Activated B cell treated with CpG ODN at 0.5 μM for 24 hours (primary cell): Measurements from ENCODE around the gene UBE2G2. TPM values are rescaled to one million over a fixed set of nuclear protein-coding genes. Genes with fewer than 3 reads are reported as not detected.

Source experiments
- ATAC-seq: fragments of 200-7000 bp; cut with Tn5 transposase; one replicate; pipeline ENCODE4 v1.10.0; 2021; ENCODE audit warnings: low read depth, mild to moderate bottlenecking, moderate library complexity
- CTCF ChIA-PET: fragments of 350-600 bp; sonication (Branson Sonifier 250); formaldehyde crosslinking; loops from one replicate; lab custom pipeline; 2021; ENCODE audit warnings: antibody characterized with exemption; lab: Charles Lee
- POLR2A ChIA-PET: fragments of 350-600 bp; sonication (Branson Sonifier 250); formaldehyde crosslinking; loops from one replicate; lab custom pipeline; 2021; ENCODE audit warnings: antibody characterized with exemption; lab: Charles Lee
- DNase-seq: peaks from one replicate; pipeline ENCODE4 v3.0.0; 2022
- H3K27ac Mint-ChIP-seq: one replicate; pipeline ENCODE4 v1.8.0; 2020; ENCODE audit warnings: mixed read lengths
- H3K27me3 Mint-ChIP-seq: one replicate; pipeline ENCODE4 v1.8.0; 2021; ENCODE audit warnings: mixed read lengths
- H3K36me3 Mint-ChIP-seq: one replicate; pipeline ENCODE4 v1.8.0; 2021; ENCODE audit warnings: low read depth, mixed read lengths
- H3K4me1 Mint-ChIP-seq: one replicate; pipeline ENCODE4 v1.8.0; 2021; ENCODE audit warnings: mixed read lengths
- H3K4me3 Mint-ChIP-seq: one replicate; pipeline ENCODE4 v1.8.0; 2020; ENCODE audit warnings: mild to moderate bottlenecking, mixed read lengths
- H3K9me3 Mint-ChIP-seq: one replicate; pipeline ENCODE4 v1.8.0; 2020; ENCODE audit warnings: mixed read lengths
- CTCF ChIP-seq: fragments of 200-600 bp; IDR thresholded peaks from one replicate; pipeline ENCODE4 v1.8.0; 2022; ENCODE audit warnings: antibody characterized with exemption, mild to moderate bottlenecking
- intact Hi-C: fragments of 100-400 bp; cut with micrococcal nuclease; formaldehyde crosslinking; loops from one replicate; pipeline ENCODE4 v1.15.1; 2024
- total RNA-seq: library from RNA; stranded (reverse); gene quantifications from 2 replicates; pipeline ENCODE4 v1.2.3, GENCODE V29; 2022

UBE2G2 gene
- total RNA-seq, 1 donor from 2014 or later, result 108 TPM

- Mint-ChIP-seq H3K9me3 (no peaks in the 10 kb centered on the region), H3K36me3 (no peaks in the 10 kb centered on the region), H3K27ac (no peak overlapping the region), H3K27me3 (peaks cover 23% of the 10 kb centered on the region), H3K4me1 (no peaks in the 10 kb centered on the region), H3K4me3 (no peak overlapping the region)
- DNase-seq, result no peak
- ATAC-seq, result no peak
- ChIA-PET CTCF (no interaction called here), POLR2A (no interaction called here)
- no peak for TF ChIP-seq CTCF
- intact Hi-C loops, result no loop called here
These were observed 37.3 kb upstream of the UBE2G2 start for GRCh38 chr21:44838951-44839350.

GRCh38 chr21:44838039-44838895 lies 36.6 kb upstream of the UBE2G2 start:
- Mint-ChIP-seq H3K27me3 (peaks cover 23% of the 10 kb centered on the region), H3K36me3 (no peaks in the 10 kb centered on the region), H3K9me3 (no peaks in the 10 kb centered on the region), H3K4me1 (no peaks in the 10 kb centered on the region), H3K27ac (no peak overlapping the region), H3K4me3 (no peak overlapping the region)
- TF ChIP-seq CTCF, result no peak
- CTCF ChIA-PET, result no interaction called here
- POLR2A ChIA-PET, result no interaction called here
- ATAC-seq, result no peak
- no peak for DNase-seq
- intact Hi-C loops, result no loop called here

GRCh38 chr21:44837537-44837936 lies 35.9 kb upstream of the UBE2G2 start:
- intact Hi-C loops, result no loop called here
- DNase-seq, result no peak
- Mint-ChIP-seq H3K27me3 (peaks cover 23% of the 10 kb centered on the region), H3K27ac (no peak overlapping the region), H3K4me3 (no peak overlapping the region), H3K36me3 (no peaks in the 10 kb centered on the region), H3K4me1 (no peaks in the 10 kb centered on the region), H3K9me3 (no peaks in the 10 kb centered on the region)
- ATAC-seq, result no peak
- ChIA-PET POLR2A (no interaction called here), CTCF (no interaction called here)
- TF ChIP-seq CTCF, result no peak

GRCh38 chr21:44836666-44837471 lies 35.2 kb upstream of the UBE2G2 start:
- peaks cover 17% of the 10 kb centered on the region for H3K27me3 Mint-ChIP-seq

More at GRCh38 chr21:44836666-44837471, 35.2 kb upstream of the UBE2G2 start:
- intact Hi-C loops, result no loop called here
- H3K9me3 Mint-ChIP-seq, result no peaks in the 10 kb centered on the region
- H3K27ac Mint-ChIP-seq, result no peak overlapping the region
- no peak for TF ChIP-seq CTCF
- POLR2A ChIA-PET, result no interaction called here
- DNase-seq, result peak; percentile 10
- ATAC-seq, result no peak
- no peaks in the 10 kb centered on the region for H3K4me1 Mint-ChIP-seq
- H3K36me3 Mint-ChIP-seq, result no peaks in the 10 kb centered on the region
- no peak overlapping the region for H3K4me3 Mint-ChIP-seq
- CTCF ChIA-PET, result no interaction called here
